Esophagus squamous epithelium (tissue), 5 donors: ENCODE data around the gene WDR64. TPM values are rescaled to one million over a fixed set of nuclear protein-coding genes. Genes with fewer than 3 reads are reported as not detected.

Source experiments
- DNase-seq: peaks from one replicate; lab custom pipeline; 2025; lab: John Stamatoyannopoulos, UW
- H3K27ac ChIP-seq, 4 donors: fragments of 200-600 bp; sonication (generic); one replicate each; pipeline ENCODE4 v1.5.1; 2016 to 2019; ENCODE audit warnings: mild to moderate bottlenecking in 1 of 4
- H3K27me3 ChIP-seq, 4 donors: fragments of 200-600 bp; sonication (generic); 1 replicate in 3 of 4; 2 replicates in 1 of 4; pipeline versions ENCODE4 v1.5.1 to v1.6.0; 2017 to 2021; ENCODE audit warnings: antibody characterized with exemption in 1 of 4
- H3K36me3 ChIP-seq, 3 donors: fragments of 200-600 bp; sonication (generic); one replicate each; pipeline ENCODE4 v1.5.1; 2016 to 2019
- H3K4me1 ChIP-seq, 3 donors: fragments of 200-600 bp; sonication (generic); one replicate each; pipeline ENCODE4 v1.5.1; 2017 to 2019
- H3K4me3 ChIP-seq, 4 donors: fragments of 200-600 bp; sonication (generic); 1 replicate in 3 of 4; 2 replicates in 1 of 4; pipeline ENCODE4 v1.5.1; 2016 to 2019; ENCODE audit warnings: mild to moderate bottlenecking in 2 of 4, moderate library complexity in 1 of 4
- H3K9me3 ChIP-seq, 3 donors: fragments of 200-600 bp; sonication (generic); one replicate each; pipeline ENCODE4 v1.5.1; 2016 to 2019
- CTCF ChIP-seq, 6 experiments: fragments of 450-650 bp in 4 of 6; fragments of 200-600 bp in 2 of 6; sonication (generic) in 2 of 6; IDR thresholded peaks; one replicate each; pipeline ENCODE4 v1.5.1; 2016 to 2019; ENCODE audit warnings: antibody characterized with exemption in 6 of 6, mild to moderate bottlenecking in 4 of 6, moderate library complexity in 4 of 6
- POLR2A ChIP-seq, 4 donors: fragments of 450-650 bp; IDR thresholded peaks; one replicate each; pipeline ENCODE4 v1.6.1; 2017; ENCODE audit warnings: antibody characterized with exemption in 4 of 4, mild to moderate bottlenecking in 4 of 4, moderate library complexity in 3 of 4
- WGBS, 2 donors: methylation state at CpG; one replicate each; pipeline ENCODE4 v1.1.5; 2018; 5-methylcytosine and 5-hydroxymethylcytosine counted together
- intact Hi-C: fragments of 100-400 bp; cut with DNase I; formaldehyde crosslinking; loops from one replicate; pipeline ENCODE4 v1.15.0; 2022
- total RNA-seq, 4 donors: library from RNA; depleted of rRNA; stranded (reverse); fragments of >200 nt; gene quantifications; one replicate each; pipeline ENCODE4 v1.1.0, GENCODE V29; 2016
- donor health status: DM: yes; HTN: yes; CAD: no.

WDR64 gene
- total RNA-seq, 4 donors from 2014 or later: not detected

DNA sequence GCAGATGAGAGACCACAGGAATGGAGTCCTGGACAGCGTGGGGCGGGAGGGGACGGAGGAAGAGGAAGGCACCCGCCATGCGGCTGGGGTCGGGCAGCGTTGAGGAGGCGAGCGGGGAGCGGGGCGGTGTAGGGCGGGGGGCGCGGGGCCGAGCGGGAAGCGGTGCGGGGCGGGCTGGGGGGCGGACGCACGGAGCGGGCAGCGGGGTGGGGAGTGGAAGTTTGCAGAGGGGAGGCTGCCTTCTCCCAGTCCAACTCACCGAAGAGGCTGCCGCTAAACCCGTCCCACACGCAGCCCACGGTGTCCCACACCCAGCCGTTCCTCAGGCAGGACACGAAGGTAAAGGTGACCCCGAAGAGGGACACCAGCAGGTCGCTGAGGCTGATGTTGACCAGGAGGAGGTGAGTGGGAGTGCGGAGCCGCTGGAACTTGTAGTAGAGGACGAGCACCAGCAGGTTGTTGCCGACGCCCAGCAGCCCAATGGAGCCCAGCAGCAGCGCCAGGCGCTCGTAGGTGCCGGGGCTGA, 12.4 kb upstream of the WDR64 start:
- no peaks in the 10 kb centered on the region for H3K27me3 ChIP-seq
- 0 to 9% methylated on average over 17 to 20 of the region's 42 CpGs for whole genome bisulfite sequencing, 2 donors
- H3K4me3 ChIP-seq: peak overlapping the region; percentile 82 to 90 (median 84)
- DNase-seq: no peak
- peak overlapping the region; percentile 89 to 94 (median 92) for H3K27ac ChIP-seq
- peaks cover 0 to 48% (median 17%) of the 10 kb centered on the region in 3 donors for H3K4me1 ChIP-seq
- no peaks in the 10 kb centered on the region for H3K9me3 ChIP-seq
- intact Hi-C loops: no loop called here
- TF ChIP-seq CTCF (IDR thresholded peaks at IDR 0.05): no peak
- no peak for TF ChIP-seq POLR2A (IDR thresholded peaks at IDR 0.05)
- H3K36me3 ChIP-seq: peaks cover 0 to 10% (median 0%) of the 10 kb centered on the region in 3 donors

- intact Hi-C loops: no loop called here
- H3K9me3 ChIP-seq: no peaks in the 10 kb centered on the region
- peak; percentile 48 for DNase-seq
- H3K27ac ChIP-seq: peak within 1 kb of the TSS; percentile 89 to 94 (median 92)
- H3K27me3 ChIP-seq: no peaks in the 10 kb centered on the region
- H3K4me1 ChIP-seq: peaks cover 0 to 48% (median 17%) of the 10 kb centered on the region in 3 donors
- TF ChIP-seq CTCF (IDR thresholded peaks at IDR 0.05) (peak in 2 of 6 experiments; percentile 10 to 35), POLR2A (IDR thresholded peaks at IDR 0.05) (peak in 3 of 4 donors; percentile 71 to 89 (median 88))
- peak within 1 kb of the TSS; percentile 82 to 90 (median 84) for H3K4me3 ChIP-seq
- WGBS, 2 donors: 24 to 34% methylated on average over 6 to 9 of the region's 81 CpGs
- H3K36me3 ChIP-seq: peaks cover 0 to 4% (median 0%) of the 10 kb centered on the region in 3 donors
Measured at GRCh38 chr1:241640149-241640866, 11.8 kb upstream of the WDR64 start, which contains the start of the genes CHML and OPN3. TSS of gene CHML (minus strand) at chr1:241640369. CDS start at chr1:241635766, 4,603 bp downstream. TSS of gene OPN3 (minus strand) at chr1:241640369. CDS start at chr1:241640254, 115 bp downstream.

GRCh38 chr1:241640867-241641622, 11.0 kb upstream of the WDR64 start:
- peak overlapping the region; percentile 82 to 90 (median 84) for H3K4me3 ChIP-seq
- no peaks in the 10 kb centered on the region for H3K27me3 ChIP-seq
- H3K9me3 ChIP-seq: no peaks in the 10 kb centered on the region
- intact Hi-C loops: no loop called here
- 76 to 87% methylated on average over 7 to 9 of the region's 9 CpGs for WGBS, 2 donors
- DNase-seq: no peak
- TF ChIP-seq CTCF (IDR thresholded peaks at IDR 0.05) (no peak), POLR2A (IDR thresholded peaks at IDR 0.05) (no peak)
- peak overlapping the region; percentile 81 to 94 (median 92) for H3K27ac ChIP-seq
- H3K36me3 ChIP-seq: no peaks in the 10 kb centered on the region
- peaks cover 0 to 47% (median 17%) of the 10 kb centered on the region in 3 donors for H3K4me1 ChIP-seq

DNA sequence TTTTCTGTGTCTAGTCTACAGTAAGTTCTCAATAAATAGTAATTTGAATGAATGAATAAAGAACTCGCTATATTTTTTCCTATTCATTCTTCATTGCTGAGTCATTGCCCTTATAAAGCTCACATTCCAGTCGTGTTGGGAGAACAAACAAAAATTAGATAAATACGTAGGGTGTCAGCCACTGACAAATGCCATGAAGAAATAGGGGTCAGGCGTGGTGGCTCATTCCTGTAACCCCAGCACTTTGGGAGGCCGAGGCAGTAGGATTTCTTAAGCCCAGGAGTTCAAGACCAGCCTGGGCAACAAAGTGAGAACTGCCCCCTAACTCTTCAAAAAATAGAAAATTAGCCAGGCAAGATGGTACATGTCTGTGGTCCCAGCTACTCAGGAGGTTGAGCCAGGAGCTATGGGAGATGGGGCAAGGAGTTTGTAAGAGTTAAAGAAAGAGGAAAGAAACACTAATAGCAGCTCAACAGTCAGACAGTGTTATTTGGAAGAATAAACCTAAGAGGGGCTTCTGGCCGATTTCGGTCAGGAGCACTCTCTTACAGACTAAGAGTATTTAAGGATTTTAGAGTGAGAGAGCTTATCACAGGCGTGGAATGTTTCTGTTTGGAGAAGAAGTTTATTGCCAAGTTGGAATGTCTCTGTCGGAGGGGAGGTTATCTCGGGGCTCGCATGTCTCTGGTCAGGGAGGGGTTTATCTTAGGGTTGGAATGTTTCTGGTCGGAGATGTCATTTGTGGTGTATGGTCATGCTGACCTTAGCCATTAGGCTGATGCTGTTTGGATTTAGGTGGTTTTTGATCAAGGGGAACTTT, 10.1 kb upstream of the WDR64 start:
- intact Hi-C loops: no loop called here
- no peak overlapping the region for H3K4me3 ChIP-seq
- peak overlapping the region in 1 of 4 donors; percentile 94 for H3K27ac ChIP-seq
- no peak for DNase-seq
- peaks cover 0 to 37% (median 17%) of the 10 kb centered on the region in 3 donors for H3K4me1 ChIP-seq
- H3K36me3 ChIP-seq: no peaks in the 10 kb centered on the region
- H3K27me3 ChIP-seq: no peaks in the 10 kb centered on the region
- WGBS, 2 donors: 75 to 77% methylated on average over 12 of the region's 12 CpGs
- no peak for TF ChIP-seq CTCF (IDR thresholded peaks at IDR 0.05)
- TF ChIP-seq POLR2A (IDR thresholded peaks at IDR 0.05): no peak
- H3K9me3 ChIP-seq: no peaks in the 10 kb centered on the region
